ENCODE results near the gene UNC13A.

UNC13A gene

GRCh38 chr19:17720440-17720839 lies 32.3 kb upstream of the UNC13A start:
- DNase-seq (ENCODE audit: low spot score in 2 of 2) (no peak), ATAC-seq (ENCODE audit: low read depth) (no peak)
- H3K36me3 Mint-ChIP-seq = peaks cover 11% of the 10 kb centered on the region
- H3K4me1 Mint-ChIP-seq = peaks cover 36% of the 10 kb centered on the region
- peak overlapping the region; percentile 82 for H3K4me3 Mint-ChIP-seq
- peak overlapping the region; percentile 45 for H3K27ac Mint-ChIP-seq
- H3K27me3 Mint-ChIP-seq = no peaks in the 10 kb centered on the region
- H3K9me3 Mint-ChIP-seq = no peaks in the 10 kb centered on the region

- peaks cover 9% of the 10 kb centered on the region for H3K36me3 Mint-ChIP-seq
- H3K4me1 Mint-ChIP-seq = peaks cover 33% of the 10 kb centered on the region
- no peaks in the 10 kb centered on the region for H3K9me3 Mint-ChIP-seq
- H3K27ac Mint-ChIP-seq = peak overlapping the region; percentile 45
- no peak for DNase-seq (ENCODE audit: low spot score in 2 of 2)
- H3K4me3 Mint-ChIP-seq = peak overlapping the region; percentile 82
- H3K27me3 Mint-ChIP-seq = no peaks in the 10 kb centered on the region
- ATAC-seq (ENCODE audit: low read depth) = peak; percentile 25
These were observed 31.7 kb upstream of the UNC13A start for GRCh38 chr19:17719730-17720400.

GRCh38 chr19:17718947-17719711 lies 31.0 kb upstream of the UNC13A start, which contains the start of gene MAP1S:
MAP1S (plus strand) TSS chr19:17719480; CDS start chr19:17719503, 23 bp downstream.
- H3K4me1 Mint-ChIP-seq = peaks cover 33% of the 10 kb centered on the region
- H3K27ac Mint-ChIP-seq = peak within 1 kb of the TSS; percentile 45
- H3K36me3 Mint-ChIP-seq = peaks cover 5% of the 10 kb centered on the region
- peak within 1 kb of the TSS; percentile 87 for H3K4me3 Mint-ChIP-seq
- H3K9me3 Mint-ChIP-seq = no peaks in the 10 kb centered on the region
- ATAC-seq (ENCODE audit: low read depth) (peak; percentile 93), DNase-seq (ENCODE audit: low spot score in 2 of 2) (peak; percentile 45 to 64)
- H3K27me3 Mint-ChIP-seq = no peaks in the 10 kb centered on the region

GRCh38 chr19:17718550-17718946 lies 30.4 kb upstream of the UNC13A start:
- Mint-ChIP-seq H3K36me3 (peaks cover 5% of the 10 kb centered on the region), H3K4me3 (peak overlapping the region; percentile 87), H3K9me3 (no peaks in the 10 kb centered on the region), H3K27me3 (no peaks in the 10 kb centered on the region), H3K4me1 (peaks cover 33% of the 10 kb centered on the region), H3K27ac (no peak overlapping the region)
- ATAC-seq (ENCODE audit: low read depth) (no peak), DNase-seq (ENCODE audit: low spot score in 2 of 2) (no peak)

GRCh38 chr19:17716309-17716929 lies 28.3 kb upstream of the UNC13A start:
- ATAC-seq (ENCODE audit: low read depth) (no peak), DNase-seq (ENCODE audit: low spot score in 2 of 2) (no peak)
- Mint-ChIP-seq H3K4me1 (peaks cover 24% of the 10 kb centered on the region), H3K27ac (no peak overlapping the region), H3K36me3 (peaks cover 2% of the 10 kb centered on the region), H3K9me3 (no peaks in the 10 kb centered on the region), H3K27me3 (no peaks in the 10 kb centered on the region), H3K4me3 (no peak overlapping the region)

DNA sequence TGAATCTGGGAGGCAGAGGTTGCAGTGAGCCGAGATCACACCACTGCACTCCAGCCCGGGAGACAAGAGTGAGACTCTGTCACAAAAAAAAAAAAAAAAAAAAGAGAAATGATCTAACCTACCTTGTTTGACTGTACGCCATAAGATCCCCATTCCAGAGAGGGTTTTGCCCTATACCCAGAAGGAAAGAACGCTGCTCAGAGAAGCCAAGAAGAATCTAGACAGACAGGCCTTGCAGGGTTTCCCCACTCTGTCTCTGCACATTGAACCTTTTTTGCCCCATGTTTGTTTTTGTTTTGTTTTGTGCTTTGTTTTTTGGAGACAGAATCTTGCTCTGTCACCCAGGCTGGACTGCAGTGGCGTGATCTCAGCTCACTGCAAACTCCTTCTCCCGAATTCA lies 23.7 kb upstream of the UNC13A start:
- no peaks in the 10 kb centered on the region for H3K9me3 Mint-ChIP-seq
- H3K27ac Mint-ChIP-seq = no peak overlapping the region
- DNase-seq (ENCODE audit: low spot score in 2 of 2) (no peak), ATAC-seq (ENCODE audit: low read depth) (no peak)
- H3K4me3 Mint-ChIP-seq = no peak overlapping the region
- no peaks in the 10 kb centered on the region for H3K36me3 Mint-ChIP-seq
- H3K27me3 Mint-ChIP-seq = no peaks in the 10 kb centered on the region
- H3K4me1 Mint-ChIP-seq = no peaks in the 10 kb centered on the region

- no peak for ATAC-seq (ENCODE audit: low read depth)
- H3K36me3 Mint-ChIP-seq = no peaks in the 10 kb centered on the region
- no peak for DNase-seq (ENCODE audit: low spot score in 2 of 2)
- H3K4me3 Mint-ChIP-seq = no peak overlapping the region
- no peaks in the 10 kb centered on the region for H3K9me3 Mint-ChIP-seq
- H3K27me3 Mint-ChIP-seq = peaks cover 2% of the 10 kb centered on the region
- no peak overlapping the region for H3K27ac Mint-ChIP-seq
- peaks cover 3% of the 10 kb centered on the region for H3K4me1 Mint-ChIP-seq
These were observed 18.6 kb upstream of the UNC13A start for GRCh38 chr19:17706750-17707181.

DNA sequence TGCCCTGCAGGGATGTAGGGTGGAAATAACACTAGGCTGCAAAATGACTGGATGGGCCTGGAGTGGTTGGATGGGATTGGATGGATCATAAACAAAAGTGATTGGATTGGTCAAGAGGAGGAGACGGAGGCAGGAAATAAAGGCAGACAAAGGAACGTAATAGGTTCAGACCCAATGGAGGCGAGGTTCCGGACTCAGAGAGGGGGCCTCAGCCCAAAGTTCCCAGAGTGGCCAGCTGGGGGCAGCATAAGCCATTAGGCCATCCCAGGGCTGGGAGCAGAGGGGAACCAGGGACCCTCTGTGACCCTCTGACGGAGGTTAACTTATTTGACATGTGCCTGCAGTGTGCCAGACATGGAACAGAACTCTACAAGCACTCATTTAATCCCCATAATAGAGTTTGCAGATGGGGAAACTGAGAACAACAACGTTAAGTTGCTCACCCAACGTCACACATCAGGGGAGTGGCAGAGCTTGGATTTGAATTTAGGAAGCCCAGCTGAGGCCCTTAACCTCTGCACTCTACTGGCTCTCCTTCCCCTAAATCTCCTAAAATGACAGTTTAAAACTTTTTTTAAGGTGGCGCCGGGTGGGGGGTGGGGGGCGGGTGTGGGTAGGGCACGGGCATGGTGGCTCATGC lies 15.8 kb upstream of the UNC13A start:
- ATAC-seq (ENCODE audit: low read depth) = peak; percentile 95
- no peak overlapping the region for H3K27ac Mint-ChIP-seq
- no peak overlapping the region for H3K4me3 Mint-ChIP-seq
- H3K36me3 Mint-ChIP-seq = peaks cover 1% of the 10 kb centered on the region
- no peaks in the 10 kb centered on the region for H3K9me3 Mint-ChIP-seq
- peak; percentile 73 to 78 for DNase-seq (ENCODE audit: low spot score in 2 of 2)
- H3K4me1 Mint-ChIP-seq = peaks cover 3% of the 10 kb centered on the region
- peaks cover 13% of the 10 kb centered on the region for H3K27me3 Mint-ChIP-seq

- no peak overlapping the region for H3K27ac Mint-ChIP-seq
- ATAC-seq (ENCODE audit: low read depth) (no peak), DNase-seq (ENCODE audit: low spot score in 2 of 2) (no peak)
- peaks cover 26% of the 10 kb centered on the region for H3K27me3 Mint-ChIP-seq
- H3K4me1 Mint-ChIP-seq = no peaks in the 10 kb centered on the region
- H3K36me3 Mint-ChIP-seq = peaks cover 1% of the 10 kb centered on the region
- H3K9me3 Mint-ChIP-seq = no peaks in the 10 kb centered on the region
- H3K4me3 Mint-ChIP-seq = no peak overlapping the region
These were observed 7.0 kb upstream of the UNC13A start for GRCh38 chr19:17695198-17695597.

DNA sequence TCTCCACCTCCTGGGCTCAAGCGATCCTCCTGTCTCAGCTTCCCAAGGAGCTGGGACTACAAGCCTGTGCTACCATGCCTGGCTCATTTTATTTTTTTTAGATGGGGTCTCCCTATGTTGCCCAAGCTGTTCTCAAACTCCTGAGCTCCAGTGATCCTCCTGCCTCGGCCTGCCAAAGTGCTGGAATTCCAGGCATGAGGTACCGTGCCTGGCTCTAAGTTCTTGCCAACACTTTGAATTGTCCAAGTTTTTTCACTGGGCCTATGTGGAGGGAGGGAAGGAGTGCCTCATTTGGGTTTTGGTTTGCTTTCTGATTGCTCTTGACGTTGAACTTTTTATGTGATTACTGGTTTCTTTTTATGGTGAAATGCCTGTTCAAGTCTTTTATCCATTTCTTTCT lies 4.4 kb upstream of the UNC13A start:
- no peak overlapping the region for H3K27ac Mint-ChIP-seq
- H3K9me3 Mint-ChIP-seq = peaks cover 1% of the 10 kb centered on the region
- no peak for ATAC-seq (ENCODE audit: low read depth)
- peaks cover 19% of the 10 kb centered on the region for H3K27me3 Mint-ChIP-seq
- no peak for DNase-seq (ENCODE audit: low spot score in 2 of 2)
- H3K36me3 Mint-ChIP-seq = peaks cover 2% of the 10 kb centered on the region
- no peak overlapping the region for H3K4me3 Mint-ChIP-seq
- peaks cover 4% of the 10 kb centered on the region for H3K4me1 Mint-ChIP-seq

- H3K27ac Mint-ChIP-seq = no peak overlapping the region
- peaks cover 26% of the 10 kb centered on the region for H3K27me3 Mint-ChIP-seq
- peaks cover 1% of the 10 kb centered on the region for H3K9me3 Mint-ChIP-seq
- no peak for ATAC-seq (ENCODE audit: low read depth)
- peaks cover 2% of the 10 kb centered on the region for H3K36me3 Mint-ChIP-seq
- H3K4me3 Mint-ChIP-seq = peak overlapping the region; percentile 39
- H3K4me1 Mint-ChIP-seq = peaks cover 11% of the 10 kb centered on the region
- DNase-seq (ENCODE audit: low spot score in 2 of 2) = no peak
These were observed 870 bp upstream of the UNC13A start for GRCh38 chr19:17688853-17689595.

DNA sequence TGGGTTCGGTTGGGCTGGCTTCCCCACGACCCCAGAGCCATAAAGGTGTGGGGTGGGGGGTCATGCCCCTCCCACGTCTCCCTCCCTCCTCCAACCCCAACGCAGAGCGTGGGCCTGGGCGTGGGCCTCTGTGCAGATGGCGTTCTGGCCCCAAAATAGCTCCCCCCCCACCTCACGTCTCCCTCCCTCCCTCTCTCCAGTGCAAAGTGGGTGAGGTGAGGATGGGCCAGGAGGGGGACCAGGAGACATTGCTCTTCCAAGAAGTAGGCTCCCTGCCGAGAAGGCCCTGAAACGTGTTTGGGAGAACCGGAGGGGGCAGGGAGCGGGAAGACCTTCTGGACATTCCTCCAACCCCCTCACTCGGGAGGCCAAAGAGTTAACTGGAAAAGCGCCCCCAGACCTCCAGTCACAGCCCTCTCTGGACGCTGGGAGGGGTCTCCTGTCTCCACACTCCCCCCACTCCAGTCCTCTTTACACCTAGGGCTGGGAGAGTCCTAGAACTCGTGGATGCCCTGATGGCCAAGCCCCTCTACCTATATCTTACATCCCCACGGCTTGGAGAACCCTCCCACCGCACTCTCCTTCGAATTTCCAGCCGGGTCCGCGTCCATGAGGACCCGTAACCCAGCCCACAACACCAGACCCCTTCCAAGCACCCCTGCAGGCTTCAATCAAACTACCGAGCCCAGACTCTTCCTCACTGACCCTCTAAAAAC lies 855 bp downstream of the UNC13A start:
- peaks cover 1% of the 10 kb centered on the region for H3K9me3 Mint-ChIP-seq
- H3K4me3 Mint-ChIP-seq = peak overlapping the region; percentile 56
- DNase-seq (ENCODE audit: low spot score in 2 of 2) (no peak), ATAC-seq (ENCODE audit: low read depth) (no peak)
- H3K27ac Mint-ChIP-seq = no peak overlapping the region
- H3K36me3 Mint-ChIP-seq = peaks cover 2% of the 10 kb centered on the region
- peaks cover 11% of the 10 kb centered on the region for H3K4me1 Mint-ChIP-seq
- H3K27me3 Mint-ChIP-seq = peaks cover 31% of the 10 kb centered on the region

DNA sequence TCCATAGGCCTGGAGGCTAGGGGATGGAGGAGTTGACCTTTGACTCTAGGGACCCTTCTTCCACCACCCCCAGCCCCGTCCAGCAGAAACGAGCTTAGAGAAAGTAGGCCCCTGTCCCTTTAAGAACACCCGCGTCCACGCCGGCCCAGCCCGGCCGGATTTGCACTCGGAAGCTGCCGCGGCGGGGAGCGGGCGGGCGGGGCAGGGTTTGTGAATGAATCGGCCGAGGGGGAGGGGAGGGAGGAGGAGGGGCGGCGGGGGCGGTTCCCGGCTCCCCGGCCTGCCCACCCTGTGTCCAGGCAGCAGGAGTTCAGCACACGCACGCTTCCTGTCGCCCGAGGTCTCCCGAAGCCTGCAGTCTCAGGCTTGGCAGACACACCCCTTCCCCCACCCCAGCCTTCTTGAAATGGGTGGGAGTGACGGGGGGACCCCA lies 1.5 kb downstream of the UNC13A start:
- Mint-ChIP-seq H3K27me3 (peaks cover 33% of the 10 kb centered on the region), H3K36me3 (peaks cover 2% of the 10 kb centered on the region), H3K9me3 (peaks cover 1% of the 10 kb centered on the region), H3K4me1 (peaks cover 11% of the 10 kb centered on the region), H3K27ac (no peak overlapping the region), H3K4me3 (no peak overlapping the region)
- DNase-seq (ENCODE audit: low spot score in 2 of 2) (no peak), ATAC-seq (ENCODE audit: low read depth) (no peak)

Measured in memory B cell (primary cell).